ENCODE measurements around the gene C14orf180.

Gene C14orf180

DNA sequence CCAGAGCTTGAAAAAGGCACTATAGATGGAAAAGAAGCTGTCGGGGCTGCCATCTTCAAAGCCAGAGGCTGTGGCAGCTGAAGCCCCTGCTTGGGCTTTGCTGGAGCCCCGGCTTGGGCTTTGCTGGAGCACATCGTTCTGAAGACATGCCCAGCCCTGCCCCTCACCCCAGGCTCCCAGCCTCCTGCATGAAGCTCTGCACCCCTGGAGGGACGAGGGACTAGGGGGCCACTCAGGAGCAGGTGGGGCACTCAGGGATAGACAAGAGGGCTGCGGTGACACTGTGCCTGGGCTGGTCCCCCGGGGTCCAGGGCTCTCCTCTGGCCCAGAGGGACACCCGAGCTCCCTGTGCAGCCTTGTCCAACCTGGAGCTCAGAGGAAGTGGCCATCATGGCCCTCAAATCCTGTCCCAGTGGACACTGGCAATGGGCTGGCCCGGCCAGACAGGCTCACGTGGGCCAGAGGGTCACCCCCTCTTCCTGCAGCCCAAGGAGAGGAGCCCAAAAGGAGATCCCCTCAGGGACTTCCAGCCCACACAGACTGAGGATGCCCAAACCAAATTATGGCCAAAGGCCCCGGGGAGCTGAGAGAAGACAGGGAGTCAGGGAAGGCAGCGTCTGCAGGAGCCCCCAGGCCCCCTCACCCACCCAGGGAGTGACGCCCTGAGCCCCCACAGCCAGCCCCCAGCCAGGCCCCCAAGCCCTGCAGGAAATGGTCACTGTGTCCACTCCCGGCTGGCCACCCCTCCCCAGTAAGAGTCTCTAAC lies 23.1 kb upstream of the C14orf180 start:
- Mint-ChIP-seq H3K9me3 (no peaks in the 10 kb centered on the region), H3K27me3 (ENCODE audit: low read depth, poor library complexity) (peaks cover 34% of the 10 kb centered on the region), H3K4me1 (peaks cover 9% of the 10 kb centered on the region), H3K36me3 (ENCODE audit: low read depth) (no peaks in the 10 kb centered on the region), H3K27ac (no peak overlapping the region), H3K4me3 (no peak overlapping the region)
- DNase-seq = no peak
- TF ChIP-seq, protein P1, sequence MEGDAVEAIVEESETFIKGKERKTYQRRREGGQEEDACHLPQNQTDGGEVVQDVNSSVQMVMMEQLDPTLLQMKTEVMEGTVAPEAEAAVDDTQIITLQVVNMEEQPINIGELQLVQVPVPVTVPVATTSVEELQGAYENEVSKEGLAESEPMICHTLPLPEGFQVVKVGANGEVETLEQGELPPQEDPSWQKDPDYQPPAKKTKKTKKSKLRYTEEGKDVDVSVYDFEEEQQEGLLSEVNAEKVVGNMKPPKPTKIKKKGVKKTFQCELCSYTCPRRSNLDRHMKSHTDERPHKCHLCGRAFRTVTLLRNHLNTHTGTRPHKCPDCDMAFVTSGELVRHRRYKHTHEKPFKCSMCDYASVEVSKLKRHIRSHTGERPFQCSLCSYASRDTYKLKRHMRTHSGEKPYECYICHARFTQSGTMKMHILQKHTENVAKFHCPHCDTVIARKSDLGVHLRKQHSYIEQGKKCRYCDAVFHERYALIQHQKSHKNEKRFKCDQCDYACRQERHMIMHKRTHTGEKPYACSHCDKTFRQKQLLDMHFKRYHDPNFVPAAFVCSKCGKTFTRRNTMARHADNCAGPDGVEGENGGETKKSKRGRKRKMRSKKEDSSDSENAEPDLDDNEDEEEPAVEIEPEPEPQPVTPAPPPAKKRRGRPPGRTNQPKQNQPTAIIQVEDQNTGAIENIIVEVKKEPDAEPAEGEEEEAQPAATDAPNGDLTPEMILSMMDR (IDR thresholded peaks at IDR 0.05) = no peak

DNA sequence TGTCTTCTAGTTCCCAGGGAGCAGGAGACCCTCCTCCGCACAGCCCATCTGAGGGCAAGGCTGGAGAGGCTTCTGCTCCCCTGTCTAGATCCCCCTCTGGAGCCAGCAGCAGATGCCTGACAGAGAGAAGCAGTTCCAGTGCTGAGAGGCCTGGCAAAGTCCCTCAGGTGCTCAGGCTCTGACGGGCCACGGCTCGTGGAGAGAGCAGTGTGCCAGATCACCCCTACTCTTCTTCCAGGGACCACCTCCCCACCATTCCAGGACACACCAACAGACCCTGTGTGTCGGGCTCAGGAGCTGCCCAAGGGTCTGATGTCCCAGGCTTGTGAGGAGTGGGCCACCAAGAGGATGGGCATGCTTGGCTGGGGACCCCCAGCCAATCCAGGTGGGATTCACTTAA lies 22.5 kb upstream of the C14orf180 start:
- Mint-ChIP-seq H3K4me1 (peaks cover 15% of the 10 kb centered on the region), H3K27ac (no peak overlapping the region), H3K4me3 (no peak overlapping the region), H3K9me3 (no peaks in the 10 kb centered on the region), H3K27me3 (ENCODE audit: low read depth, poor library complexity) (peaks cover 36% of the 10 kb centered on the region), H3K36me3 (ENCODE audit: low read depth) (no peaks in the 10 kb centered on the region)
- no peak for DNase-seq
- TF ChIP-seq, protein P1 (IDR thresholded peaks at IDR 0.05) = no peak

DNA sequence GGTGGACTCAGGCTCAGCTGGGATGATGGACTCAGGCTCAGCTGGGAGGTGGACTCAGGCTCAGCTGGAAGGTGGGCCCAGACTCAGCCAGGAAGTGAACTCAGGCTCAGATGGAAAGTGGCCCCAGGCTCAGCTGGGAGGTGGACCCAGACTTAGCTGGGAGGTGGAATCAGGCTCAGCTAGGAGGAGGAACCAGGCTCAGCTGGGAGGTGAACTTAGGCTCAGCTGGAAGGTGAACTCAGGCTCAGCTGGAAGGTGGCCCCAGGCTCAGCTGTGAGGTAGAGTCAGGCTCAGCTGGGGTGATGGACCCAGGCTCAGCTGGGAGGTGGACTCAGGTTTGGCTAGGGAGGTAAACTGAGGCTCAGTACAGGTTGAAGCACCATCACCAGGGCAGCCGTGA lies 21.8 kb upstream of the C14orf180 start:
- Mint-ChIP-seq H3K9me3 (no peaks in the 10 kb centered on the region), H3K4me3 (no peak overlapping the region), H3K27me3 (ENCODE audit: low read depth, poor library complexity) (peaks cover 31% of the 10 kb centered on the region), H3K27ac (no peak overlapping the region), H3K36me3 (ENCODE audit: low read depth) (no peaks in the 10 kb centered on the region), H3K4me1 (peaks cover 16% of the 10 kb centered on the region)
- TF ChIP-seq, protein P1 (IDR thresholded peaks at IDR 0.05) = no peak
- no peak for DNase-seq

DNA sequence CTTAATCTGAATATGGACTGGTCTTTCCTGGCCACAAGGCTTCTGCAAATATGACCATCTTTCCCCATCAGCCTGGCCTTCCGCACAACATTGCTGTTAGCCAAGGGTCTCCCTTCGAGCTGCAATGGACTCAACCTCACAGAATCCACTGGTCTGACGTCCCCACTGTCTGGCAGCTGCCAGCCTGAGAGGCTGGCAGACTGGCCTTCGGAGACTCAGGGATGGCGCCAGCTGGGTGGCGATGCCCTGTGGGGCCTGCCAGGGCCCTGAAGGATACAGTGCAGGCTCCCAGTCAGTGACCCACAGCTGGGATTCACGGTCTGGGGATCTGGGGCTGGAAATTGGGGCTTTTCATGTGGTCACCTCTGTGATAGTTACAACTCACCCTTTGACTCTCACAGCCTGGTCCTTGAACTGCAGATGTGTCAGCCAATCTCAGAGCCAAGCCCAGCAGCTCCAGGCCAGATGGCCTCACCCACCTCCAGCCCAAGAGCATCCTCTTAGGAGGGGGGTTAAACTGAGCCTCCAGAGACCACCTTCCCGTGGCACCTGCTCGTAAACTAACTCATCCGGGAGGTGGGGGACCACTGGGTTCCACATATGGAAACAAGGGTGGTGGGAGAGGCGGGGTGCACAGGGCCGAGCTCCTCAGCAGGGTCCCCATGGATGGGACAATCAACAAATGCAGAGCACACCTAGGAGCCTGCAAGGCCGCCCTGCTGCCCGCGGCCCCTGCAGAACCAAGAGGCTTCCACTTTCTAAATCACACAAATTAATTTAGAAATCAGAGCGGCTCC lies 21.1 kb upstream of the C14orf180 start:
- TF ChIP-seq, protein P1 (IDR thresholded peaks at IDR 0.05) = no peak
- Mint-ChIP-seq H3K9me3 (no peaks in the 10 kb centered on the region), H3K36me3 (ENCODE audit: low read depth) (no peaks in the 10 kb centered on the region), H3K27me3 (ENCODE audit: low read depth, poor library complexity) (peaks cover 26% of the 10 kb centered on the region), H3K27ac (no peak overlapping the region), H3K4me1 (peaks cover 16% of the 10 kb centered on the region), H3K4me3 (no peak overlapping the region)
- DNase-seq = no peak

DNA sequence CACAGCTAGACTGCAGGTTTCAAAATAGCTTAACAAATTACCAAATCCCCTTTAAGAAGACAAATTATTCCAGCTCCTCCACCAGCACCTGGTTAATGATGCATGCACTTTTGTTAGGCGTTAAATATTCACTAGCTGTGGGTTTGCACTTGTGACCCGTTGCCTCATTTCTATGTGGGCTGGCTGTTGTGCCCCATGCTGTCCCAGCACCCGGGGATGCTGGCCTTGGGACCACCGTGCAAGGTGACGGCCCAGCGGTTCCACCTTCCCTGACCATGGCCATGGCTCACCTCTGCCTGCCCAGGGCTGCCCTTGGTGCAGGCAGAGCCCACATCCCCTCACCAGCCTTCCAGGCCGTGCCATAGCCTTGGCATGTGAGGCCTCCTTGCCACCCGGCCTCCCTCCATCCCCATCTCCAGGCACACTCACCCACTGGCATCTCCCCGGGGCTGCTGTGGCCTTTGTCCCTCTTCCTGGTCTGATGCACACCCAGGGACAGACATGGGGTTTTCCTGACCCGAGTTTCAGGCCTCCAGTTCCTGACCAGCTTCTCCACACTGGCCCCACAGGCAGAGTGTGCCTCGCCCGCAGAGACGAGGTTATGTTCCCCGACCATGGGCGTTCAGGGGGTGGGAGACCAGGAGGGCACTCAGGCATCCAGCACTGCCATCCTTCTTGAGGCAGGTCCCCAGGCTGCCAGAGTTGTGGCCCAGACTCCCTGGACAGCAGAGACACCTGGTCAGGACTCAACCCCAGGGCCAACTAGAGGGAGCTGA lies 20.3 kb upstream of the C14orf180 start:
- H3K4me1 Mint-ChIP-seq = peaks cover 22% of the 10 kb centered on the region
- peaks cover 26% of the 10 kb centered on the region for H3K27me3 Mint-ChIP-seq (ENCODE audit: low read depth, poor library complexity)
- no peaks in the 10 kb centered on the region for H3K9me3 Mint-ChIP-seq
- TF ChIP-seq, protein P1 (IDR thresholded peaks at IDR 0.05) = no peak
- H3K4me3 Mint-ChIP-seq = no peak overlapping the region
- H3K36me3 Mint-ChIP-seq (ENCODE audit: low read depth) = no peaks in the 10 kb centered on the region
- peak; percentile 1 for DNase-seq
- no peak overlapping the region for H3K27ac Mint-ChIP-seq

Data from nephron progenitor cell (in vitro differentiated cells).